ENCODE results near the gene ADAMTS12. TPM values are rescaled to one million over a fixed set of nuclear protein-coding genes. Genes with fewer than 3 reads are reported as not detected.

ADAMTS12 gene
- polyA plus RNA-seq (0.07 and 0.08 TPM in 2 replicates), polyA minus RNA-seq (0.24 and 0.69 TPM in 2 replicates)

GRCh38 chr5:33891788-33892619 is at the start of gene ADAMTS12:
ADAMTS12 (minus strand) TSS chr5:33891990; CDS start chr5:33891856, 134 bp downstream.
- Histone ChIP-seq H3K27ac (ENCODE audit: low read length) (no peak within 1 kb of the TSS), H3K4me3 (ENCODE audit: low read length) (peak within 1 kb of the TSS; percentile 59), H2AFZ (ENCODE audit: low read depth, low read length) (no peak within 1 kb of the TSS), H3K79me2 (replicated peaks; ENCODE audit: insufficient read depth, low read length) (no peaks in the 10 kb centered on the region), H3K9ac (ENCODE audit: low read length) (no peak within 1 kb of the TSS), H3K4me2 (ENCODE audit: low read length) (no peak within 1 kb of the TSS), H3K9me2 (ENCODE audit: insufficient read depth, low read length) (no peaks in the 10 kb centered on the region), H3K36me3 (ENCODE audit: insufficient read depth, low read length) (no peaks in the 10 kb centered on the region), H3K9me3 (ENCODE audit: low read length) (no peaks in the 10 kb centered on the region), H3F3A (ENCODE audit: insufficient read depth, low read length, poor library complexity, severe bottlenecking) (no peaks in the 10 kb centered on the region), H3K27me3 (ENCODE audit: insufficient read depth, low read depth, low read length) (peaks cover 13% of the 10 kb centered on the region), H4K20me1 (ENCODE audit: insufficient read depth) (no peaks in the 10 kb centered on the region)
- TF ChIP-seq EP300 (conservative IDR thresholded peaks at IDR 0.05; ENCODE audit: poor library complexity, severe bottlenecking): no peak
- TF ChIP-seq SMC3 (conservative IDR thresholded peaks at IDR 0.05; ENCODE audit: poor library complexity): no peak
- no peak for TF ChIP-seq EZH2 (IDR thresholded peaks at IDR 0.05; ENCODE audit: borderline replicate concordance, insufficient read depth, low read length, poor library complexity, severe bottlenecking)
- TF ChIP-seq MXI1 (conservative IDR thresholded peaks at IDR 0.05; ENCODE audit: poor library complexity, severe bottlenecking): no peak
- no peak for TF ChIP-seq RAD21 (conservative IDR thresholded peaks at IDR 0.05)
- TF ChIP-seq POLR2AphosphoS5 (IDR thresholded peaks at IDR 0.05): no peak
- TF ChIP-seq TAF1 (IDR thresholded peaks at IDR 0.05; ENCODE audit: low read depth): no peak
- no peak for TF ChIP-seq REST (IDR thresholded peaks at IDR 0.05; ENCODE audit: borderline replicate concordance)

GRCh38 chr5:33941090-33941489 is 49.3 kb upstream of the ADAMTS12 start:
- Histone ChIP-seq H3K36me3 (ENCODE audit: insufficient read depth, low read length) (no peaks in the 10 kb centered on the region), H3F3A (ENCODE audit: insufficient read depth, low read length, poor library complexity, severe bottlenecking) (no peaks in the 10 kb centered on the region), H3K9ac (ENCODE audit: low read length) (no peak overlapping the region), H2AFZ (ENCODE audit: low read depth, low read length) (no peak overlapping the region), H3K27me3 (ENCODE audit: insufficient read depth, low read depth, low read length) (peaks cover 11% of the 10 kb centered on the region), H3K9me2 (ENCODE audit: insufficient read depth, low read length) (no peaks in the 10 kb centered on the region), H4K20me1 (ENCODE audit: insufficient read depth) (no peaks in the 10 kb centered on the region), H3K4me3 (ENCODE audit: low read length) (no peak overlapping the region), H3K9me3 (ENCODE audit: low read length) (no peaks in the 10 kb centered on the region), H3K4me2 (ENCODE audit: low read length) (no peak overlapping the region), H3K27ac (ENCODE audit: low read length) (no peak overlapping the region), H3K79me2 (replicated peaks; ENCODE audit: insufficient read depth, low read length) (no peaks in the 10 kb centered on the region)
- no peak for TF ChIP-seq POLR2AphosphoS5 (IDR thresholded peaks at IDR 0.05)
- no peak for TF ChIP-seq CTCF (IDR thresholded peaks at IDR 0.05; ENCODE audit: poor library complexity, severe bottlenecking)
- no peak for TF ChIP-seq SMC3 (conservative IDR thresholded peaks at IDR 0.05; ENCODE audit: poor library complexity)
- TF ChIP-seq EP300 (conservative IDR thresholded peaks at IDR 0.05; ENCODE audit: poor library complexity, severe bottlenecking): no peak
- no peak for TF ChIP-seq RAD21 (conservative IDR thresholded peaks at IDR 0.05)
- TF ChIP-seq EZH2 (IDR thresholded peaks at IDR 0.05; ENCODE audit: borderline replicate concordance, insufficient read depth, low read length, poor library complexity, severe bottlenecking): no peak
- TF ChIP-seq TAF1 (IDR thresholded peaks at IDR 0.05; ENCODE audit: low read depth): no peak
- no peak for TF ChIP-seq REST (IDR thresholded peaks at IDR 0.05; ENCODE audit: borderline replicate concordance)
- no peak for TF ChIP-seq MXI1 (conservative IDR thresholded peaks at IDR 0.05; ENCODE audit: poor library complexity, severe bottlenecking)

Measured in neural cell (in vitro differentiated cells).